HG02623 (cell line): ENCODE measurements around the gene CCDC197.
A peak's percentile ranks its signal among the peaks of the same experiment; 100 is the strongest.

Experiments
- ATAC-seq: cut with Tn5 transposase; IDR thresholded peaks from one replicate; pipeline ENCODE4 v1.9.1; 2021; ENCODE audit warnings: moderate library complexity; ENCODE audit not compliant: unreplicated experiment

CCDC197 gene

GRCh38 chr14:93998871-93999403 is 1.8 kb downstream of the CCDC197 start:
- ATAC-seq: no peak

GRCh38 chr14:93999573-93999972 is 2.5 kb downstream of the CCDC197 start:
- ATAC-seq: no peak

- no peak for ATAC-seq
Observed at GRCh38 chr14:94000267-94000666, 3.2 kb downstream of the CCDC197 start.

GRCh38 chr14:94001016-94001415 is 3.9 kb downstream of the CCDC197 start:
- no peak for ATAC-seq

- no peak for ATAC-seq
Observed at GRCh38 chr14:94001501-94002396, 4.6 kb downstream of the CCDC197 start.

GRCh38 chr14:94003397-94003796 is 6.3 kb downstream of the CCDC197 start:
- no peak for ATAC-seq

- no peak for ATAC-seq
Observed at GRCh38 chr14:94004015-94004414, 6.9 kb downstream of the CCDC197 start.

- no peak for ATAC-seq
Observed at GRCh38 chr14:94005324-94006073, 8.4 kb downstream of the CCDC197 start.

GRCh38 chr14:94008234-94008633 is 11.1 kb downstream of the CCDC197 start:
- no peak for ATAC-seq

GRCh38 chr14:94009767-94010166 is 12.7 kb downstream of the CCDC197 start:
- ATAC-seq: peak; percentile 53

- no peak for ATAC-seq
Observed at GRCh38 chr14:94010625-94011024, 13.5 kb downstream of the CCDC197 start.

- no peak for ATAC-seq
Observed at GRCh38 chr14:94011795-94012194, 14.7 kb downstream of the CCDC197 start.

GRCh38 chr14:94014382-94014781 is 17.3 kb downstream of the CCDC197 start:
- ATAC-seq: no peak

GRCh38 chr14:94015223-94015622 is 18.1 kb downstream of the CCDC197 start:
- no peak for ATAC-seq

GRCh38 chr14:94016446-94016976 is 19.4 kb downstream of the CCDC197 start:
- no peak for ATAC-seq

- ATAC-seq: no peak
Observed at GRCh38 chr14:94018308-94018707, 21.2 kb downstream of the CCDC197 start.

- no peak for ATAC-seq
Observed at GRCh38 chr14:94019329-94019728, 22.2 kb downstream of the CCDC197 start.

- no peak for ATAC-seq
Observed at GRCh38 chr14:94020267-94020666, 23.2 kb downstream of the CCDC197 start.

- ATAC-seq: no peak
Observed at GRCh38 chr14:94021001-94021400, 23.9 kb downstream of the CCDC197 start.

GRCh38 chr14:94021416-94022157 is 24.5 kb downstream of the CCDC197 start:
- ATAC-seq: no peak
